Left colon (tissue), 2 donors: Measurements from ENCODE around the gene CEACAM7. TPM values are rescaled to one million over a fixed set of nuclear protein-coding genes. Genes with fewer than 3 reads are reported as not detected.
"Not testable (repeated sequence)": the region's sequence is repeated elsewhere in the genome, so short reads cannot be mapped to it uniquely, and the experiment has no call there.

Source experiments
- ATAC-seq: fragments of 200-7000 bp; cut with Tn5 transposase; one replicate; pipeline ENCODE4 v1.9.1; 2020; ENCODE audit warnings: mild to moderate bottlenecking, moderate library complexity
- DNase-seq, 2 donors: peaks; one replicate each; pipeline ENCODE4 v3.0.0-alpha.2; 2020
- intact Hi-C, 2 donors: fragments of 100-400 bp; cut with DNase I in 1 of 2; cut with micrococcal nuclease in 1 of 2; formaldehyde crosslinking; loops; one replicate each; pipeline versions ENCODE4 v1.11.2 to v1.14.0; 2022; cut with DNase I, micrococcal nuclease
- long read RNA-seq: library from polyadenylated mRNA; unstranded; transcript quantifications from one replicate; pipeline ENCODE4 v2.0.0, GENCODE V29; 2021
- total RNA-seq, 2 donors: library from RNA; stranded (reverse); fragmentation: NEBNext Ultra II Directional; extraction: Animal tissue kit (Norgen Biotek cat#: 25700); gene quantifications; one replicate each; pipeline ENCODE4 v1.2.1, GENCODE V29; 2021
- donor health status: DM: no; HTN: no; CAD: no.
- donor health status: DM: yes; HTN: yes; CAD: no.

The CEACAM7 gene
- 1,000 to 10,000 TPM; 2,049 to 2,156 TPM for total RNA-seq
- long read RNA-seq, transcript CEACAM7-201 (5 exons, 2,489 nt), result minor isoform, 994 of 6,609 reads
- long read RNA-seq, transcript CEACAM7-202 (5 exons, 1,236 nt), result major isoform, 4,360 of 6,609 reads
- long read RNA-seq, partial matches to known transcripts, result 1,129 of 6,609 reads
- long read RNA-seq, other reads (novel, unspliced or antisense), result 126 of 6,609 reads

- peak; percentile 45 to 51 for DNase-seq
- intact Hi-C loops, result no loop called here
- ATAC-seq, result peak; percentile 81
Observed at GRCh38 chr19:41688098-41688497, at the start of gene CEACAM7. CEACAM7 (minus strand) TSS chr19:41688270; CDS start chr19:41688165, 105 bp downstream.

GRCh38 chr19:41735071-41735600 is 47.1 kb upstream of the CEACAM7 start:
- DNase-seq (no peak), ATAC-seq (peak; percentile 57)
- intact Hi-C loops, result no loop called here

- peak; percentile 74 to 90 for DNase-seq
- ATAC-seq, result peak; percentile 75
- intact Hi-C loops, result no loop called here
Observed at GRCh38 chr19:41734585-41734984, 46.5 kb upstream of the CEACAM7 start.

GRCh38 chr19:41734156-41734555 is 46.1 kb upstream of the CEACAM7 start:
- DNase-seq (peak in 1 of 2 donors; percentile 38), ATAC-seq (no peak)
- intact Hi-C loops, result no loop called here

- DNase-seq (no peak), ATAC-seq (no peak)
- intact Hi-C loops, result no loop called here
Observed at GRCh38 chr19:41726493-41726892, 38.4 kb upstream of the CEACAM7 start.

- ATAC-seq, result peak; percentile 5
- intact Hi-C loops, result no loop called here
- DNase-seq, result no peak
Observed at GRCh38 chr19:41720103-41720502, 32.0 kb upstream of the CEACAM7 start.

- DNase-seq, result no peak
- no peak for ATAC-seq
- intact Hi-C loops, result no loop called here
Observed at GRCh38 chr19:41718761-41719160, 30.7 kb upstream of the CEACAM7 start.

- ATAC-seq, result no peak
- intact Hi-C loops, result no loop called here
- DNase-seq, result peak in 1 of 2 donors; percentile 21
Observed at GRCh38 chr19:41714598-41714997, 26.5 kb upstream of the CEACAM7 start.

GRCh38 chr19:41711376-41712261 is 23.5 kb upstream of the CEACAM7 start:
- ATAC-seq, result peak; percentile 34
- peak; percentile 52 for DNase-seq
- intact Hi-C loops, result no loop called here

- ATAC-seq (no peak), DNase-seq (peak; percentile 27 to 40)
- intact Hi-C loops, result no loop called here
Observed at GRCh38 chr19:41709951-41710645, 22.0 kb upstream of the CEACAM7 start.

GRCh38 chr19:41709516-41709915 is 21.4 kb upstream of the CEACAM7 start:
- peak in 1 of 2 donors; percentile 21 for DNase-seq
- ATAC-seq, intact Hi-C loops: not testable (repeated sequence)

GRCh38 chr19:41708481-41708880 is 20.4 kb upstream of the CEACAM7 start, which contains the start of gene CEACAM5:
CEACAM5 (plus strand) TSS chr19:41708626; CDS start chr19:41708732, 106 bp downstream.
- DNase-seq (peak; percentile 90), ATAC-seq (peak; percentile 58)
- intact Hi-C loops, result no loop called here

- peak in 1 of 2 donors; percentile 38 for DNase-seq
- ATAC-seq, result no peak
- intact Hi-C loops, result no loop called here
Observed at GRCh38 chr19:41707871-41708371, 19.9 kb upstream of the CEACAM7 start.

- ATAC-seq, result peak; percentile 32
- intact Hi-C loops, result no loop called here
- DNase-seq, result peak; percentile 54 to 57
Observed at GRCh38 chr19:41707502-41707812, 19.4 kb upstream of the CEACAM7 start.

GRCh38 chr19:41706741-41707501 is 18.9 kb upstream of the CEACAM7 start:
- ATAC-seq (peak; percentile 68), DNase-seq (peak; percentile 85 to 88)
- intact Hi-C loops, result no loop called here

- DNase-seq (peak; percentile 41 to 73), ATAC-seq (no peak)
- intact Hi-C loops, result no loop called here
Observed at GRCh38 chr19:41705393-41706174, 17.5 kb upstream of the CEACAM7 start.

GRCh38 chr19:41703602-41704293 is 15.7 kb upstream of the CEACAM7 start:
- DNase-seq (peak in 1 of 2 donors; percentile 22), ATAC-seq (no peak)
- intact Hi-C loops, result no loop called here
